ENCODE results near the gene CDC14B. TPM values are rescaled to one million over a fixed set of nuclear protein-coding genes. Genes with fewer than 3 reads are reported as not detected.
"Not testable (repeated sequence)": the region's sequence is repeated elsewhere in the genome, so short reads cannot be mapped to it uniquely, and the experiment has no call there.

CDC14B gene
- total RNA-seq, 4 donors from 2014 or later = 4.9 to 11.2 (median 8.9) TPM

DNA sequence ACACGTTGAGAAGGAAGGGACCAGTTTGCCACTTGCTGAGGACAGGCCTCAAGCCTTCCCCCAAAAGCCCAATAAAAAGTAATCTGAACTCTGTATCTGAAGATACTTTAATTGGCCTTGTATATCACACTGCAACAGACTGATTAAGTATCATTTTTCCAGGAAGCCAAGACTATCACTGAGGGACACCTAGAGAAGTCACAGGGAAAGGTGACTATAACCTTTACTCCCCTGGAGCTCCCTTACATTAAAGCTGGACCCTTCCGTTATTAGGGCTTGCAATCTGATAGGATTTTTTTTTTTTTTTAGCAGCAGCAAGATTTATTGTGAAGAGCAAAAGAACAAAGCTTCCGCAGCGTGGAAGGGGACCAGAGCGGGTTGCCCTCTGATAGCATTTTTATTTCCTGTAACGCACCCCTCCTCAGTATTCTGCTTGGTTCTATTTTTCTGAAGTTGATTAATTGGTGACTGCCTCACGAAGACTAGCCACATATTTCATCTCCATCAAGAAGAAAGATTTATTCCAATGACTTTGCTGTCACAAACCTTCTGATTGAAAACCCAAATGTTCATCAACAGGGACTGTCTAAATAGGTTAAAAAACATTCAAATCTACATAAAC, 2.7 kb downstream of the CDC14B start:
- H3K9me3 ChIP-seq = no peaks in the 10 kb centered on the region
- no peak overlapping the region for H3K27ac ChIP-seq
- H3K4me3 ChIP-seq = no peak overlapping the region
- no peaks in the 10 kb centered on the region for H3K36me3 ChIP-seq
- H3K4me1 ChIP-seq = peaks cover 23% of the 10 kb centered on the region
- TF ChIP-seq EP300 (IDR thresholded peaks at IDR 0.05) = no peak
- TF ChIP-seq, protein P1, sequence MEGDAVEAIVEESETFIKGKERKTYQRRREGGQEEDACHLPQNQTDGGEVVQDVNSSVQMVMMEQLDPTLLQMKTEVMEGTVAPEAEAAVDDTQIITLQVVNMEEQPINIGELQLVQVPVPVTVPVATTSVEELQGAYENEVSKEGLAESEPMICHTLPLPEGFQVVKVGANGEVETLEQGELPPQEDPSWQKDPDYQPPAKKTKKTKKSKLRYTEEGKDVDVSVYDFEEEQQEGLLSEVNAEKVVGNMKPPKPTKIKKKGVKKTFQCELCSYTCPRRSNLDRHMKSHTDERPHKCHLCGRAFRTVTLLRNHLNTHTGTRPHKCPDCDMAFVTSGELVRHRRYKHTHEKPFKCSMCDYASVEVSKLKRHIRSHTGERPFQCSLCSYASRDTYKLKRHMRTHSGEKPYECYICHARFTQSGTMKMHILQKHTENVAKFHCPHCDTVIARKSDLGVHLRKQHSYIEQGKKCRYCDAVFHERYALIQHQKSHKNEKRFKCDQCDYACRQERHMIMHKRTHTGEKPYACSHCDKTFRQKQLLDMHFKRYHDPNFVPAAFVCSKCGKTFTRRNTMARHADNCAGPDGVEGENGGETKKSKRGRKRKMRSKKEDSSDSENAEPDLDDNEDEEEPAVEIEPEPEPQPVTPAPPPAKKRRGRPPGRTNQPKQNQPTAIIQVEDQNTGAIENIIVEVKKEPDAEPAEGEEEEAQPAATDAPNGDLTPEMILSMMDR (IDR thresholded peaks at IDR 0.05) = no peak
- TF ChIP-seq POLR2A (IDR thresholded peaks at IDR 0.05) = no peak
- TF ChIP-seq POLR2AphosphoS5 (IDR thresholded peaks at IDR 0.05) = no peak
- no peaks in the 10 kb centered on the region for H3K27me3 ChIP-seq
- no peak for DNase-seq (ENCODE audit: low spot score in 2 of 2)
- WGBS = 82% methylated on average over 7 of the region's 7 CpGs

DNA sequence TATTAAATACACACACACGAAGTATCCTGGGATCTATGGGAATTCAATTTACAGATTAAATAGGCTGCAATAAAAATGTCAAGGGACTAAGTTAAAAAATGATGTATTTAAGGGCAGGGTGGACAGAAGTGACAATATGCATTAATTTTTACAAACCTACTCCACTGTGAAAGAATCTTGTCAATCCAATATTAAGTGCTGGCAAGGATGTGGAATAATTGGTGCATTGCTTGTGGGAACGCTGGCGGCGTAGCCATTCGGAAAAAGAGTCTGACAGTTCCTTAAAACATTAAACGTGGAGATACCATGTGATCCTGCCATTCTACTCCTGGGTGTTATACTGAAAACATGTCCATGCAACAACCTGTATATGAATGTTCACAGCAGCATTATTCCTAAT, 4.2 kb downstream of the CDC14B start:
- H3K27me3 ChIP-seq = no peaks in the 10 kb centered on the region
- peaks cover 31% of the 10 kb centered on the region for H3K4me1 ChIP-seq
- no peak overlapping the region for H3K4me3 ChIP-seq
- H3K27ac ChIP-seq = no peak overlapping the region
- no peak for DNase-seq (ENCODE audit: low spot score in 2 of 2)
- no peak for TF ChIP-seq POLR2AphosphoS5 (IDR thresholded peaks at IDR 0.05)
- TF ChIP-seq, protein P1 (IDR thresholded peaks at IDR 0.05) = no peak
- TF ChIP-seq EP300 (IDR thresholded peaks at IDR 0.05) = no peak
- TF ChIP-seq POLR2A (IDR thresholded peaks at IDR 0.05) = no peak
- no peaks in the 10 kb centered on the region for H3K36me3 ChIP-seq
- no peaks in the 10 kb centered on the region for H3K9me3 ChIP-seq
- 84% methylated on average over 6 of the region's 6 CpGs for WGBS

DNA sequence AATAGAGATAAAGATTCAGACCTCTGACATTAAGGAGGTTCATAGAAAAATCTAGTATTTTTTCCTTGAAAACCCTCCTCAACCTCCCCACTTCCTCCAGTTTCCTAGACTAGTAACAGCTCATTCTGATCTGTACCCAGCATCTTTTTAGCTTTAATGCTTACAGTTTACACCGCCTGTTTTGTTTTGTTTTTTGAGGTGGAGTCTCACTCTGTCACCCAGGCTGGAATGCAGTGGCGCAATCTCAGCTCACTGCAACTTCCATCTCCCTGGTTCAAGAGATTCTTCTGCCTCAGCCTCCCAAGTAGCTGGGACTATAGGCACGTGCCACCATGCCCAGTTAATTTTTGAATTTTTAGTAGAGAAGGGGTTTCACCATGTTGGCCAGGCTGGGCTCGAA, 5.0 kb downstream of the CDC14B start:
- WGBS = 73% methylated on average over 4 of the region's 4 CpGs
- H3K27me3 ChIP-seq; H3K9me3 ChIP-seq; DNase-seq (ENCODE audit: low spot score in 2 of 2); H3K27ac ChIP-seq; H3K36me3 ChIP-seq; H3K4me3 ChIP-seq: not testable (repeated sequence)
- peaks cover 26% of the 10 kb centered on the region for H3K4me1 ChIP-seq

DNA sequence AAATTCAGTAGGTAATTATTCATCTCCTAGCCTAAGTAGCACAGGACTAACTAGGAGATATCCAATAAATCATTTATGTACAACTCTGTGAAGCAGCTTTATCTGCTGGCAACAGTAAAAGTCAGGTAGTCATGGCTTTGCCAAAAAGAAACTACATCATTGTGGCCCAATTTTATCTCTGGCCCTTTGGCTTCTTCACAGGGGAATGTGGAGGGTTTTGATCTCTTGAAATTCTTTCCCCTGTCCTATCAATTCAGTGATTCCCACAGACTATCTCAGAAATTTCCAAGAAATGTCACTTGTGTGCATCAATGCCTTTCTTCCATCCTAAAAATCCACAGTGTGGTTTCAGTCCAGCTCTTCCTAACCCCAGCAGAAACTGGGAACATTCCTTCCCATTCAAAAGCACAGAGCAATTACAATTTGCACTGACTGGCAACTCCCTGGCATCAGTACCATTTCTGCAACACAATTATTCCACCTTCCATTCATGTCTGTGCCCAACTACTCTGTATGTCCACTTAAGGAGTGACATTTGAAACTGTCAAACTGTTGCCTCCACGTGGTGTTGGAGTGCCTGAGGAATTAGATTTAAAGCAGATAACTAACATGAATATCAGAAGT, 6.6 kb downstream of the CDC14B start:
- 32% methylated on average over 1 of the region's 1 CpG for WGBS
- Histone ChIP-seq H3K4me3 (no peak overlapping the region), H3K36me3 (no peaks in the 10 kb centered on the region), H3K4me1 (peaks cover 17% of the 10 kb centered on the region), H3K9me3 (no peaks in the 10 kb centered on the region), H3K27me3 (no peaks in the 10 kb centered on the region), H3K27ac (peak overlapping the region; percentile 12)
- TF ChIP-seq POLR2AphosphoS5 (IDR thresholded peaks at IDR 0.05) (no peak), EP300 (IDR thresholded peaks at IDR 0.05) (no peak), POLR2A (IDR thresholded peaks at IDR 0.05) (no peak)
- TF ChIP-seq, protein P1 (IDR thresholded peaks at IDR 0.05) = no peak
- DNase-seq (ENCODE audit: low spot score in 2 of 2) = no peak

DNA sequence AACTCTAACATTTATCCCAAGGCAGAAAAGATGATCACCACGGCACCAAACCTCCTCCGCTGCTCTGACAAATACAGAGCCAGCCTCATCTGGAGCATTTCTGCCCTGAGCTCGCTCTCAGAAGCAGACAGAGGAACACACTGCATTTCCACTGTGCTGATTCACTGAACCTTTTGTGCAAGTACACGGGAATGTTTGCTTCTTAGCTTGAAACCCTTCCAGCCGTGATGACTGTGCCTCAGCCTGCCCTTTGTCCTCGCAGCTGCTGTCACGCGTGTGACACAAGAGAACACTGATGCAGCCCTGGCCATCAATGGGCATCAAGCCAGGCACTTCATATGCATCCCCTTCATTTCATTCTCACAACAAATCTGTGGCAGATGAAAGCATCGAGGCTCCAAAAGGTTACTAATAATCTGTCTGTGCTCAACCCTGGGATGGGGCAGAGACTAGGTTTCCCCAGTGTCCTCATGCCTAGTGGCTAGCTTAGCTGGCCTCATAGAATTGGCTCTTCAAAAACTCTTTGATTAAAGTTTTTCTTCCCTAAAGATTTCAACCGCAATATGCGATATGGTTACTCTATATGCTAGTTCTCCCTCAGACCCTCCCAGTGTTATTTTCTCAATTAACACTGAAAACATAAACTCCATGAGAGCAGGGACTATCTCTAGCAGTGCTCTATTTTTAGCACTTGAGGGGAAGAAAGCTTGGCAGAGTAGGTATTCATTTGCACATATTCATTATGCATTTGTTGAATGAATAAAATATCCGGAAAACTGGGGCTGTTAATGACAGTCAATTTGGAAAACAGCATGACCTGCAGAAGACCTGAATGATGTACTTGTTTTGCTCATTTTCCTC, 7.3 kb downstream of the CDC14B start:
- Histone ChIP-seq H3K27me3 (no peaks in the 10 kb centered on the region), H3K36me3 (no peaks in the 10 kb centered on the region), H3K4me1 (peaks cover 13% of the 10 kb centered on the region), H3K4me3 (no peak overlapping the region), H3K27ac (peak overlapping the region; percentile 12), H3K9me3 (no peaks in the 10 kb centered on the region)
- DNase-seq (ENCODE audit: low spot score in 2 of 2) = peak; percentile 81 to 82
- WGBS = 53% methylated on average over 8 of the region's 12 CpGs
- no peak for TF ChIP-seq EP300 (IDR thresholded peaks at IDR 0.05)
- TF ChIP-seq, protein P1 (IDR thresholded peaks at IDR 0.05) = no peak
- no peak for TF ChIP-seq POLR2A (IDR thresholded peaks at IDR 0.05)
- peak in 2 of 3 donors; percentile 28 to 35 for TF ChIP-seq POLR2AphosphoS5 (IDR thresholded peaks at IDR 0.05)
